Neural cell (in vitro differentiated cells): ENCODE data around the gene APOL6. TPM values are rescaled to one million over a fixed set of nuclear protein-coding genes. Genes with fewer than 3 reads are reported as not detected.
"Not testable (repeated sequence)": the region's sequence is repeated elsewhere in the genome, so short reads cannot be mapped to it uniquely, and the experiment has no call there.

ENCODE experiments used
- H2AFZ ChIP-seq: fragments of 200-600, 300-800 bp; sonication (generic), shearing (Covaris generic); 2 replicates; pipeline ENCODE4 v1.6.0; 2014; ENCODE audit warnings: low read depth, mild to moderate bottlenecking, antibody characterized with exemption, low read length, moderate library complexity
- H3F3A ChIP-seq: fragments of 200-600 bp; shearing (Covaris generic); 2 replicates; pipeline ENCODE4 v1.6.1; 2016; ENCODE audit warnings: mild to moderate bottlenecking, moderate library complexity, mixed read lengths, antibody characterized with exemption, low read length; ENCODE audit not compliant: insufficient read depth, poor library complexity, severe bottlenecking
- H3K27ac ChIP-seq: fragments of 200-600, 300-800 bp; sonication (generic), shearing (Covaris generic); 2 replicates; pipeline ENCODE4 v1.5.1; 2014; ENCODE audit warnings: mild to moderate bottlenecking, low read length, moderate library complexity
- H3K27me3 ChIP-seq: fragments of 300-800, 200-600 bp; sonication (generic), shearing (Covaris generic); 2 replicates; pipeline ENCODE4 v1.6.0; 2014; ENCODE audit warnings: mild to moderate bottlenecking, low read depth, low read length, moderate library complexity; ENCODE audit not compliant: insufficient read depth
- H3K36me3 ChIP-seq: fragments of 300-800, 200-600 bp; sonication (generic), shearing (Covaris generic); 2 replicates; pipeline ENCODE4 v1.5.1; 2014; ENCODE audit warnings: mild to moderate bottlenecking, antibody characterized with exemption, low read length, moderate library complexity; ENCODE audit not compliant: insufficient read depth
- H3K4me2 ChIP-seq: fragments of 300-800, 200-600 bp; sonication (generic), shearing (Covaris generic); 2 replicates; pipeline ENCODE4 v1.6.0; 2014; ENCODE audit warnings: mild to moderate bottlenecking, low read length
- H3K4me3 ChIP-seq: fragments of 300-800, 200-600 bp; sonication (generic), shearing (Covaris generic); 2 replicates; pipeline ENCODE4 v1.5.1; 2014; ENCODE audit warnings: mild to moderate bottlenecking, low read length, moderate library complexity
- H3K79me2 ChIP-seq: fragments of 200-600 bp; shearing (Covaris generic); replicated peaks from 2 replicates; pipeline ENCODE4 v1.6.0; 2014; ENCODE audit warnings: mild to moderate bottlenecking, low read length, moderate library complexity; ENCODE audit not compliant: insufficient read depth
- H3K9ac ChIP-seq: fragments of 300-800, 200-600 bp; sonication (generic), shearing (Covaris generic); 2 replicates; pipeline ENCODE4 v1.6.1; 2016; ENCODE audit warnings: mild to moderate bottlenecking, low read length, mixed read lengths
- H3K9me2 ChIP-seq: fragments of 200-600 bp; shearing (Covaris generic); 2 replicates; pipeline ENCODE4 v1.6.1; 2016; ENCODE audit warnings: mild to moderate bottlenecking, low read length, mixed read lengths; ENCODE audit not compliant: insufficient read depth
- H3K9me3 ChIP-seq: fragments of 200-600, 300-800 bp; sonication (generic), shearing (Covaris generic); 2 replicates; pipeline ENCODE4 v1.6.1; 2016; ENCODE audit warnings: mild to moderate bottlenecking, mixed run types, low read length, moderate library complexity, mixed read lengths
- H4K20me1 ChIP-seq: fragments of 200-600 bp; shearing (Covaris generic); 2 replicates; pipeline ENCODE4 v1.6.1; 2016; ENCODE audit warnings: mild to moderate bottlenecking, mixed run types; ENCODE audit not compliant: insufficient read depth
- EP300 ChIP-seq: fragments of 450-650 bp; conservative IDR thresholded peaks from 2 replicates; pipeline ENCODE4 v1.6.1; 2014; ENCODE audit warnings: antibody characterized with exemption, mild to moderate bottlenecking, moderate library complexity; ENCODE audit not compliant: poor library complexity, severe bottlenecking
- EZH2 ChIP-seq: fragments of 200-600, 300-800 bp; shearing (Covaris generic), sonication (generic); IDR thresholded peaks from 2 replicates; pipeline ENCODE4 v1.6.1; 2014; ENCODE audit warnings: antibody characterized with exemption, low read length, borderline replicate concordance, mild to moderate bottlenecking; ENCODE audit not compliant: insufficient read depth, poor library complexity, severe bottlenecking
- MXI1 ChIP-seq: fragments of 450-650 bp; conservative IDR thresholded peaks from 2 replicates; pipeline ENCODE4 v1.6.1; 2014; ENCODE audit warnings: antibody characterized with exemption, mild to moderate bottlenecking; ENCODE audit not compliant: poor library complexity, severe bottlenecking
- POLR2AphosphoS5 ChIP-seq: IDR thresholded peaks from 2 replicates; pipeline ENCODE4 v1.6.1; 2012
- RAD21 ChIP-seq: fragments of 450-650 bp; conservative IDR thresholded peaks from 2 replicates; pipeline ENCODE4 v1.6.1; 2014; ENCODE audit warnings: antibody characterized with exemption, mild to moderate bottlenecking, moderate library complexity
- SMC3 ChIP-seq: fragments of 450-650 bp; conservative IDR thresholded peaks from 2 replicates; pipeline ENCODE4 v1.6.1; 2014; ENCODE audit warnings: antibody characterized with exemption, mild to moderate bottlenecking, moderate library complexity; ENCODE audit not compliant: poor library complexity
- TAF1 ChIP-seq: IDR thresholded peaks from 2 replicates; pipeline ENCODE4 v1.6.1; 2012; ENCODE audit warnings: low read depth
- polyA plus RNA-seq: library from polyadenylated mRNA; depleted of rRNA; stranded (reverse); fragments of >200 nt; gene quantifications from 2 replicates; pipeline ENCODE4 v1.2.3, GENCODE V29; 2014
- TF ChIP-seq, protein P1 (sequence below): fragments of 450-650 bp; IDR thresholded peaks from 2 replicates; pipeline ENCODE4 v1.5.1; 2014; ENCODE audit warnings: antibody characterized with exemption, mild to moderate bottlenecking, moderate library complexity; ENCODE audit not compliant: poor library complexity, severe bottlenecking
- TF ChIP-seq, protein P2 (sequence below): IDR thresholded peaks from 2 replicates; pipeline ENCODE4 v1.6.1; 2012; ENCODE audit warnings: borderline replicate concordance

The APOL6 gene
- polyA plus RNA-seq, 1 donor from 2014 or later: not detected

DNA sequence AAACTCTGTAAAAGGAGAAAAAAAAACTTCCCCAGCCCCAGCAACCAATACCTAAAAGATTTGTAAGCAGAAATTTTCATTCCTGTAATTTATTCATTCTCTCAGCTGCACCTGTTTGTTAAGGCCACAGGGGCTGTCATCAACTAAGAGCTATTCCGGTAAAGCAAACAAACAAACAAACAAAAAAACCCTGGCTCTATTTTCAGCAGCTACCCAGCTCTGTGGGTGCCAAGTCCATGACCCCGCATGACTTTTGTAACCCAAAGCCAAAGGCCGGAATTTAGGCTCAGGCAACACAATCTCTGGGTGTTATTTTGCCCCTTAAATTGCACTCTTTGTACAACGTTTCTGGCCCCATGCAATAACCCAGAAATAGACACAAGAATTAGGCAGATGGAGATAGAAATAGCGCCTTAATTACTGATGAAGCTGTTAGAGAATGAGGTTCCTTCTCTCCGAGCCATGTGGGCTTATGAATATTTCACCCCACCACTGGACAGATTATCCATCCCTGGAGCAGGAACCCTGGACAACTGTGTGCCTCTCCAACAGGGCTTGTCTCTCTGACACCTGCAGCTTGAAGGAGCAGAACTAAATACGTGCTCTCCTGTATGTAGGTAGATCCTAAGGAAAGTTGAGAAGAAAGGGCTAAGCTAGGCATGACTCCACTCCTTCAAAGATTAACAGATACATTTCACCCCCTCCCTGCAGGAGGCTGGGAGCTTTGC is 29.4 kb downstream of the APOL6 start:
- H3K36me3 ChIP-seq: no peaks in the 10 kb centered on the region
- H3K9me2 ChIP-seq: no peaks in the 10 kb centered on the region
- H3K27me3 ChIP-seq: no peaks in the 10 kb centered on the region
- no peak overlapping the region for H3K4me2 ChIP-seq
- H4K20me1 ChIP-seq: no peaks in the 10 kb centered on the region
- H3K4me3 ChIP-seq: no peak overlapping the region
- TF ChIP-seq MXI1 (no peak), SMC3 (no peak), EP300 (no peak), POLR2AphosphoS5 (no peak), RAD21 (no peak), EZH2 (no peak), TAF1 (no peak)
- TF ChIP-seq, protein P1, sequence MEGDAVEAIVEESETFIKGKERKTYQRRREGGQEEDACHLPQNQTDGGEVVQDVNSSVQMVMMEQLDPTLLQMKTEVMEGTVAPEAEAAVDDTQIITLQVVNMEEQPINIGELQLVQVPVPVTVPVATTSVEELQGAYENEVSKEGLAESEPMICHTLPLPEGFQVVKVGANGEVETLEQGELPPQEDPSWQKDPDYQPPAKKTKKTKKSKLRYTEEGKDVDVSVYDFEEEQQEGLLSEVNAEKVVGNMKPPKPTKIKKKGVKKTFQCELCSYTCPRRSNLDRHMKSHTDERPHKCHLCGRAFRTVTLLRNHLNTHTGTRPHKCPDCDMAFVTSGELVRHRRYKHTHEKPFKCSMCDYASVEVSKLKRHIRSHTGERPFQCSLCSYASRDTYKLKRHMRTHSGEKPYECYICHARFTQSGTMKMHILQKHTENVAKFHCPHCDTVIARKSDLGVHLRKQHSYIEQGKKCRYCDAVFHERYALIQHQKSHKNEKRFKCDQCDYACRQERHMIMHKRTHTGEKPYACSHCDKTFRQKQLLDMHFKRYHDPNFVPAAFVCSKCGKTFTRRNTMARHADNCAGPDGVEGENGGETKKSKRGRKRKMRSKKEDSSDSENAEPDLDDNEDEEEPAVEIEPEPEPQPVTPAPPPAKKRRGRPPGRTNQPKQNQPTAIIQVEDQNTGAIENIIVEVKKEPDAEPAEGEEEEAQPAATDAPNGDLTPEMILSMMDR: no peak
- TF ChIP-seq, protein P2, sequence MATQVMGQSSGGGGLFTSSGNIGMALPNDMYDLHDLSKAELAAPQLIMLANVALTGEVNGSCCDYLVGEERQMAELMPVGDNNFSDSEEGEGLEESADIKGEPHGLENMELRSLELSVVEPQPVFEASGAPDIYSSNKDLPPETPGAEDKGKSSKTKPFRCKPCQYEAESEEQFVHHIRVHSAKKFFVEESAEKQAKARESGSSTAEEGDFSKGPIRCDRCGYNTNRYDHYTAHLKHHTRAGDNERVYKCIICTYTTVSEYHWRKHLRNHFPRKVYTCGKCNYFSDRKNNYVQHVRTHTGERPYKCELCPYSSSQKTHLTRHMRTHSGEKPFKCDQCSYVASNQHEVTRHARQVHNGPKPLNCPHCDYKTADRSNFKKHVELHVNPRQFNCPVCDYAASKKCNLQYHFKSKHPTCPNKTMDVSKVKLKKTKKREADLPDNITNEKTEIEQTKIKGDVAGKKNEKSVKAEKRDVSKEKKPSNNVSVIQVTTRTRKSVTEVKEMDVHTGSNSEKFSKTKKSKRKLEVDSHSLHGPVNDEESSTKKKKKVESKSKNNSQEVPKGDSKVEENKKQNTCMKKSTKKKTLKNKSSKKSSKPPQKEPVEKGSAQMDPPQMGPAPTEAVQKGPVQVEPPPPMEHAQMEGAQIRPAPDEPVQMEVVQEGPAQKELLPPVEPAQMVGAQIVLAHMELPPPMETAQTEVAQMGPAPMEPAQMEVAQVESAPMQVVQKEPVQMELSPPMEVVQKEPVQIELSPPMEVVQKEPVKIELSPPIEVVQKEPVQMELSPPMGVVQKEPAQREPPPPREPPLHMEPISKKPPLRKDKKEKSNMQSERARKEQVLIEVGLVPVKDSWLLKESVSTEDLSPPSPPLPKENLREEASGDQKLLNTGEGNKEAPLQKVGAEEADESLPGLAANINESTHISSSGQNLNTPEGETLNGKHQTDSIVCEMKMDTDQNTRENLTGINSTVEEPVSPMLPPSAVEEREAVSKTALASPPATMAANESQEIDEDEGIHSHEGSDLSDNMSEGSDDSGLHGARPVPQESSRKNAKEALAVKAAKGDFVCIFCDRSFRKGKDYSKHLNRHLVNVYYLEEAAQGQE: no peak
- no peak overlapping the region for H2AFZ ChIP-seq
- no peaks in the 10 kb centered on the region for H3K9me3 ChIP-seq
- no peak overlapping the region for H3K27ac ChIP-seq
- no peaks in the 10 kb centered on the region for H3F3A ChIP-seq
- no peak overlapping the region for H3K9ac ChIP-seq
- H3K79me2 ChIP-seq: no peaks in the 10 kb centered on the region

- no peak overlapping the region for H3K27ac ChIP-seq
- H3K9me2 ChIP-seq: no peaks in the 10 kb centered on the region
- H2AFZ ChIP-seq: no peak overlapping the region
- no peaks in the 10 kb centered on the region for H3K9me3 ChIP-seq
- TF ChIP-seq RAD21: no peak
- TF ChIP-seq SMC3: no peak
- TF ChIP-seq, protein P1: no peak
- TF ChIP-seq POLR2AphosphoS5: no peak
- TF ChIP-seq, protein P2: no peak
- no peak for TF ChIP-seq MXI1
- no peak for TF ChIP-seq EP300
- TF ChIP-seq TAF1: no peak
- no peaks in the 10 kb centered on the region for H3K36me3 ChIP-seq
- H4K20me1 ChIP-seq: no peaks in the 10 kb centered on the region
- no peaks in the 10 kb centered on the region for H3K79me2 ChIP-seq
- H3K4me2 ChIP-seq: no peak overlapping the region
- no peaks in the 10 kb centered on the region for H3F3A ChIP-seq
- H3K27me3 ChIP-seq: no peaks in the 10 kb centered on the region
- no peak overlapping the region for H3K9ac ChIP-seq
- H3K4me3 ChIP-seq: no peak overlapping the region
These were observed 30.6 kb downstream of the APOL6 start for GRCh38 chr22:35678836-35679235.

DNA sequence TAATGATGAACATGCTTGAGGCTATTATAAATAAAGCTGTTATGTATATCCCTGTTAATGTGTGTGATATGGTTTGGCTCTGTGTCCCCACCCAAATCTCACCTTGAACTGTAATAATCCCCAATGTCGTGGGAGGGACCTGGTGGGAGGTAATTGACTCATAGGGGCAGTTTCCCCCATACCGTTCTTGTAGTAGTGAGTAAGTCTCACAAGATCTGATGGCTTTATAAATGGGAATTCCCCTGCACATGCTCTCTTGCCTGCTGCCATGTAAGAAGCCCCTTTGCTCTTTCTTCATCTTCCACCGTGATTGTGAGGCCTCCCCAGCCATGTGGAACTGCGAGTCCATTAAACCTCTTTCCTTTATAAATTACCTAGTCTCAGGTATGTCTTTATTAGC is 31.2 kb downstream of the APOL6 start:
- H2AFZ ChIP-seq, H3F3A ChIP-seq, H3K27me3 ChIP-seq, H3K36me3 ChIP-seq, H3K9me2 ChIP-seq, H3K4me3 ChIP-seq, H3K9me3 ChIP-seq, H3K4me2 ChIP-seq, H3K79me2 ChIP-seq, H4K20me1 ChIP-seq, H3K27ac ChIP-seq, H3K9ac ChIP-seq: not testable (repeated sequence)
